Measurements from ENCODE around the gene USP32.
A peak's percentile ranks its signal among the peaks of the same experiment; 100 is the strongest.
"Not testable (repeated sequence)": the region's sequence is repeated elsewhere in the genome, so short reads cannot be mapped to it uniquely, and the experiment has no call there.

USP32 gene

DNA sequence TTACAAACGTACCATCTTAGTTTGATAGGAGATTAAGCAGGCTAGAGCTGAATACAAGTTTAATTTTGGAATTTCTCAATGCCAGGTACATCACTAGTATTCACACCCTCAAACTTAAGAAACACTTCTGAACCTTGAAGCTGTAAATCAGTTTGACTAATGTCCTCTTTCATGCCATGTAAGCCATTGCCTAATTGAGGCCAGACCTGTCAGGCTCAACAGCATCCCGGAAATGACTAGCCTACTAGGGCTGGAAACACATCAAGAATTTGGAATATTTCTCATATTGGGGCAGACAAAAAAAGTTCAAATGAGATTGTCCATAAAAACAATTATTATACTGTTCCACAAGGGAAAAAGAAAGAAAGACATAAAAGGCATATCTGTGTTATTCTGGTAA, 1.7 kb downstream of the USP32 start:
- peak overlapping the region; percentile 87 for H3K4me3 ChIP-seq (ENCODE audit: low read length)
- peak; percentile 87 for DNase-seq (ENCODE audit: low read depth)
- TF ChIP-seq, protein P1, sequence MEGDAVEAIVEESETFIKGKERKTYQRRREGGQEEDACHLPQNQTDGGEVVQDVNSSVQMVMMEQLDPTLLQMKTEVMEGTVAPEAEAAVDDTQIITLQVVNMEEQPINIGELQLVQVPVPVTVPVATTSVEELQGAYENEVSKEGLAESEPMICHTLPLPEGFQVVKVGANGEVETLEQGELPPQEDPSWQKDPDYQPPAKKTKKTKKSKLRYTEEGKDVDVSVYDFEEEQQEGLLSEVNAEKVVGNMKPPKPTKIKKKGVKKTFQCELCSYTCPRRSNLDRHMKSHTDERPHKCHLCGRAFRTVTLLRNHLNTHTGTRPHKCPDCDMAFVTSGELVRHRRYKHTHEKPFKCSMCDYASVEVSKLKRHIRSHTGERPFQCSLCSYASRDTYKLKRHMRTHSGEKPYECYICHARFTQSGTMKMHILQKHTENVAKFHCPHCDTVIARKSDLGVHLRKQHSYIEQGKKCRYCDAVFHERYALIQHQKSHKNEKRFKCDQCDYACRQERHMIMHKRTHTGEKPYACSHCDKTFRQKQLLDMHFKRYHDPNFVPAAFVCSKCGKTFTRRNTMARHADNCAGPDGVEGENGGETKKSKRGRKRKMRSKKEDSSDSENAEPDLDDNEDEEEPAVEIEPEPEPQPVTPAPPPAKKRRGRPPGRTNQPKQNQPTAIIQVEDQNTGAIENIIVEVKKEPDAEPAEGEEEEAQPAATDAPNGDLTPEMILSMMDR (IDR thresholded peaks at IDR 0.05; ENCODE audit: insufficient read depth, low read depth, low read length, missing control alignments), result no peak

DNA sequence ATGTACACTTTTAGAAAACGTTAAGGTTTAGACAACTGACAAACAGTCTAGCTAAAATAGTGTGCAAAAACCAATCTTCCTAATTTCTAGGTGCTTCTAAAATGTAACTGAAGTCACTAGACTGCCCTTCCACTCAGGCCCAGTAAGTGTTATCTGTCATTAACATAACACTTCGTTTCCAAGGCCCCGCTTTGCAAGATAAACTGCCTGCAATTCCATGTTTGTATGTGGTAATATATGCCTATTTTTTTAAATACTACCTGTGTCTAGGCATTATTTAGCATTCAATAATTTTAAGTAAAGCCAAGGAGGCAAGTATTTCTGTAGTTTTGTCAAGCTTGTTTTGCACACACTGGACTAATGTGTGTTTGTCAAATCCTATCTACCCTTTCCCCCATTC, 3.2 kb downstream of the USP32 start:
- no peak for DNase-seq (ENCODE audit: low read depth)
- H3K4me3 ChIP-seq (ENCODE audit: low read length), result no peak overlapping the region
- TF ChIP-seq, protein P1 (IDR thresholded peaks at IDR 0.05; ENCODE audit: insufficient read depth, low read depth, low read length, missing control alignments), result no peak

DNA sequence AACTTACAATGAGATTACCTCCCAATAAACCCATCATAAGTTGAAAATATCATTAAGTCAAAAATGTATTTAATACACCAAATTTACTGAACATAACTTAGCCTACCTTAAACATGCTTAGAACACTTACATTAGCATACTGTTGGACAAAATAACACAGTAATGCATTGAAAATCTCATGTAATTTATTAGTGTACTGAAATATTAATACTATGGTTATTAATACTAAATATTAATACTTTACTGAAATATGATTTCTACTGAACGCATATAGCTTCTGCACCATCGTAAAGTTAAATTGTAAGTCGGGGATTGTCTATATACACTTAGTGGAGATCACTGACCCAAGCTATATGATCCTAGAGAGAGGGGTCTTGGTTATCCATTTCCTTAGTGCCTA, 4.3 kb downstream of the USP32 start:
- TF ChIP-seq, protein P1 (IDR thresholded peaks at IDR 0.05; ENCODE audit: insufficient read depth, low read depth, low read length, missing control alignments), result no peak
- DNase-seq (ENCODE audit: low read depth), result no peak
- H3K4me3 ChIP-seq (ENCODE audit: low read length), result no peak overlapping the region

DNA sequence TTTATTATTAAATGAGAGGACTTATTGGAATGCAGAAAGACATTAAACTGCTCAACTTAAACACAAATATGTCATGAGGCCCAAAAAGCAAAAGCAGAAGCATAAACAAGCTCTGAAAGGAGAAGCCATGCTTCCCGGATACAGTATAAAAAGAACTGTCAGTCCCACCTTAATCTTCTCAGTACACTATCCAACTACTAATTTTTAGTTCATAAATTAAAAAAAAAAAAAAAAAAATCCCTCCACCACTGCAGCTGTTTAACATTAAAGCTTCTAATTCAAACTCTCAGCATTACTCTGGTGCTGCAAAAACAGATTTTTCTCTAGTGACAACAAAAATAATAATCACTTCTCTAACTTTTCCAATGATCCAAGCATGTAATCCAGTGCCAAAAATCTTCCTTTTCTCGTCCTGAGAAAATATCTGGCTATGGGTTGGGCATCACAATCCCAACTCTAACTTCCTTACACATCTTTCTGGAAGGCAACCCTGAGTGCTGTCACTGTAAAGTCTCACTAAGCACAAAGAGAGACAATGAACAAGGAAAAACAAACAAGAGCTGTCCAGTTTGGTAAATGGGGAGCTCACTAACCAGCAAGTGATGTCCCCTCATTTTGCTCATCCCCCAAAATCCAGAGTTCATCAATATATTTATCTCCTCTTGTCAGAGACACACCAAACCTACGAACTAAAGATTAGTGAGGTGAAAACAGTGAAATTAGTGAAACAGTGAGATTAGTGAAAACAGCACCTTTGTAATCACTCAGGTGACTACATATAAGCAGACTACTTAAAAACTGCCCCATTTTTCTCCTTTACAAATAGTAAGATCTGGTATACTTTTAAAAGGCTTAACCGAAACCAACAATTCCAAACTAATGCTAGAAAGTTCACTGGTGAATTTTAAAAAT, 5.5 kb downstream of the USP32 start:
- no peak overlapping the region for H3K4me3 ChIP-seq (ENCODE audit: low read length)
- TF ChIP-seq, protein P1 (IDR thresholded peaks at IDR 0.05; ENCODE audit: insufficient read depth, low read depth, low read length, missing control alignments), result no peak
- no peak for DNase-seq (ENCODE audit: low read depth)

DNA sequence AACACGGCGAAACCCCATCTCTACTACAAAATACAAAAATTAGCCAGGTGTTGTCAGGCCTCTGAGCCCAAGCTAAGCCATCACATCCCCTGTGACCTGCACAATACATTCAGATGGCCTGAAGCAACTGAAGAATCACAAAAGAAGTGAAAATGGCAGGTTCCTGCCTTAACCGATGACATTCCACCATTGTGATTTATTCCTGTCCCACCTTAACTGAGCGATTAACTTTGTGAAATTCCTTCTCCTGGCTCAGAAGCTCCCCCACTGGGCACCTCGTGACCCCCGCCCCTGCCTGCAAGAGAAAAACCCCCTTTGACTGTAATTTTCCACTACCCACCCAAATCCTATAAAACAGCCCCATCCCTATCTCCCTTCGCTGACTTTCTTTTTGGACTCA, 7.0 kb downstream of the USP32 start:
- DNase-seq (ENCODE audit: low read depth); H3K4me3 ChIP-seq (ENCODE audit: low read length): not testable (repeated sequence)

DNA sequence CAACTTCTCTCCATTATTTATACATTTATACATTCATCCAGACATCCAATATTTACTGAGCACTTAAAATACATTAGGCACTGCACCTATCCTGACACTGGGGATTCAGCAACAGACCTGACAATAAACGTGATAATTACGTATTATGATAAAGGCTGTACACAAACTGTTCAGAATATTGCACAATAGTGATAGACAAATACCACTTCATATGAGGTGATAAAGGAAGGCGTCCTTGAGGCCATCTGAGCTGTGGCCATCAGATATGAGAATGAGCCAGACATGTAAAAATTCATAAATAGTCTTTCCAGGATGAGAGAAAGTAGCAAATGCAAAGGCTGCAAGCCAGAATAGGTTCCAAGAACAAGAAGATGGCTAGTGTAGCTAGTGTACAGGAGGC, 8.6 kb downstream of the USP32 start:
- TF ChIP-seq, protein P1 (IDR thresholded peaks at IDR 0.05; ENCODE audit: insufficient read depth, low read depth, low read length, missing control alignments), result no peak
- H3K4me3 ChIP-seq (ENCODE audit: low read length), result no peak overlapping the region
- no peak for DNase-seq (ENCODE audit: low read depth)

DNA sequence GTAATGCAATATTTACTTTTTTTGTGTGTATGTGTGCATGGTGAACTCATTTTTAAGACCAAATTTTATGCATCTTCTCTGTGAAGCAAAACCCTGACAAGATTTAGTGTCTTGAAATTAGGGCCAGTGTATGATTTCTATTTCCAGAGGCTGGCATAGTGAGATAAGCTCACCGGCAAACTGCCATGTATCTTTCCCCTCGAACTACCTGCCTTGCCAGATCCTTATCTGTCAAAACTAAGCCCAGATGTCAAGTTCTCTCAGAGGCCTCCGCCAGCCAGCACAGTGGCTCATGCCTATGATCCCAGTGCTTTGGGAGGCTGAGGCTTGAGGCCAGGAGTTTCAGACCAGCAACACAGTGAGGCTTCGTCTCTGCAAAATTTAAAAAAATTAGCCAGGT, 10.0 kb downstream of the USP32 start:
- TF ChIP-seq, protein P1 (IDR thresholded peaks at IDR 0.05; ENCODE audit: insufficient read depth, low read depth, low read length, missing control alignments), result no peak
- no peak overlapping the region for H3K4me3 ChIP-seq (ENCODE audit: low read length)
- no peak for DNase-seq (ENCODE audit: low read depth)

DNA sequence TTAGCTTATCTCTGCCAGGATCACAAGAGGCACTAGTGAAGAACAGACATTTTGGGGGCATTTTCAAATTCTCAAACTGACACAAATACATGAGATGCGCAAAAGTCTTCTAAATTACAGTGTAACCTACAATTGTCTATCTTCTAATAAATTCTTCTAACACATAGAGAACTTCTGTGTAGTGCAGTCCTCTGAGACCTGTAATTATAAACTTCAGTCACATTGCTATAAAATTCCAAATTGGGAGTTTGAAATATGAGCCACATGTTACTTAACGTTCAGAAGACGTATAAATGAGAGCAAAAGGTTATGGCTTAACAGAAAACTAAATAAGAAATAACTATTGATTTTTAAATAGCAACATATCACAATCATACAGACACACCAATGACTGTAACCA, 12.5 kb downstream of the USP32 start:
- not testable (repeated sequence) for DNase-seq (ENCODE audit: low read depth); H3K4me3 ChIP-seq (ENCODE audit: low read length)

DNA sequence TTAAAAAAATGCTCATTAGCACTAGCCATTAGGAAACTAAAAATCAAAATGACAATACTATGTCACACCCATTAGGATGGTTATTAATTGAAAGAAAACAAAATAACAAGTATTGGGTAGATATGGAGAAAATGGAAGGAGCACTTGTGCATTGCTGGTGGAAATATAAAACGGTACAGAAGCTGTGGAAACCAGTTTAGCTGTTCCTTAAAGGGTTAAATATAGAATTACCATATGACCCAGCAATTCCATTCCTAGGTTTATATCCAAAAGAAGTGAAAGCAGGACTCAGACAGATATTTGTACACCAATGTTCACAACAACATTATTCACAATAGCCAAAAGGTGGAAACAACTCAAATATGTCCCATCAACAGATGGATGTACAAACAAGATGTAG, 13.7 kb downstream of the USP32 start:
- not testable (repeated sequence) for DNase-seq (ENCODE audit: low read depth)

More for the DNA sequence above, 13.7 kb downstream of the USP32 start:
- not testable (repeated sequence) for H3K4me3 ChIP-seq (ENCODE audit: low read length)
